ENCODE data around the gene TOLLIP.

- TF ChIP-seq POLR2A (IDR thresholded peaks at IDR 0.05) (no peak), CTCF (IDR thresholded peaks at IDR 0.05) (no peak)
Measured at GRCh38 chr11:1307163-1307870, 2.1 kb downstream of the TOLLIP start.

Data from tibial nerve (tissue), 3 donors.